Keratinocyte (primary cell): ENCODE data around the gene TCEA2. TPM values are rescaled to one million over a fixed set of nuclear protein-coding genes. Genes with fewer than 3 reads are reported as not detected.

Source experiments
- DNase-seq: peaks from one replicate; pipeline ENCODE4 v3.0.0-alpha.2; 2011; ENCODE audit warnings: low read depth, missing footprints, low spot score
- FAIRE-seq: peaks from 2 replicates; lab custom pipeline; 2011; peaks lifted over from hg19 to GRCh38; lab: Jason Lieb, UNC
- H2AFZ ChIP-seq: 2 replicates; pipeline ENCODE4 v1.6.0; 2012; ENCODE audit warnings: low read length, control low read depth, inconsistent platforms; ENCODE audit not compliant: control insufficient read depth
- H3K27ac ChIP-seq: 2 replicates; pipeline ENCODE4 v1.5.1; 2011; ENCODE audit warnings: low read length; ENCODE audit not compliant: control insufficient read depth, insufficient read depth
- H3K27me3 ChIP-seq: 3 replicates; pipeline ENCODE4 v1.6.0; 2011; ENCODE audit warnings: low read length; ENCODE audit not compliant: control insufficient read depth, insufficient read depth; ENCODE audit errors: extremely low read depth
- H3K36me3 ChIP-seq, 2 experiments: 2 replicates in 1 of 2; 3 replicates in 1 of 2; pipeline ENCODE4 v1.5.1; 2011; ENCODE audit warnings: low read length in 2 of 2, mild to moderate bottlenecking in 1 of 2; ENCODE audit not compliant: control insufficient read depth in 2 of 2, insufficient read depth in 2 of 2; ENCODE audit errors: extremely low read depth in 1 of 2
- H3K4me1 ChIP-seq: 3 replicates; pipeline ENCODE4 v1.5.1; 2011; ENCODE audit warnings: low read length; ENCODE audit not compliant: control insufficient read depth, insufficient read depth; ENCODE audit errors: extremely low read depth
- H3K4me2 ChIP-seq: 3 replicates; pipeline ENCODE4 v1.6.0; 2011; ENCODE audit warnings: low read depth, low read length; ENCODE audit not compliant: control insufficient read depth, insufficient read depth; ENCODE audit errors: extremely low read depth
- H3K4me3 ChIP-seq, 3 experiments: fragments of 200-600 bp in 1 of 3; sonication (generic) in 1 of 3; 2 replicates in 2 of 3; 3 replicates in 1 of 3; pipeline ENCODE4 v1.5.1; 2011 to 2016; ENCODE audit warnings: low read length in 3 of 3, mild to moderate bottlenecking in 3 of 3, control low read depth in 2 of 3, inconsistent platforms in 1 of 3, low read depth in 1 of 3, mixed read lengths in 1 of 3, mixed run types in 1 of 3, moderate library complexity in 1 of 3; ENCODE audit not compliant: control insufficient read depth in 2 of 3, insufficient read depth in 2 of 3; ENCODE audit errors: extremely low read depth in 1 of 3
- H3K79me2 ChIP-seq: 2 replicates; pipeline ENCODE4 v1.6.0; 2012; ENCODE audit warnings: low read length; ENCODE audit not compliant: control insufficient read depth, insufficient read depth
- H3K9ac ChIP-seq: 3 replicates; pipeline ENCODE4 v1.6.0; 2011; ENCODE audit warnings: low read length; ENCODE audit not compliant: control insufficient read depth, insufficient read depth; ENCODE audit errors: extremely low read depth
- H3K9me1 ChIP-seq: 3 replicates; pipeline ENCODE4 v1.6.0; 2011; ENCODE audit warnings: low read length; ENCODE audit not compliant: control insufficient read depth, insufficient read depth; ENCODE audit errors: extremely low read depth
- H3K9me3 ChIP-seq: 2 replicates; pipeline ENCODE4 v1.5.1; 2012; ENCODE audit warnings: low read depth, low read length; ENCODE audit not compliant: control insufficient read depth
- H4K20me1 ChIP-seq: 3 replicates; pipeline ENCODE4 v1.6.0; 2011; ENCODE audit warnings: low read length; ENCODE audit not compliant: control insufficient read depth, insufficient read depth; ENCODE audit errors: extremely low read depth
- CTCF ChIP-seq, 3 experiments: IDR thresholded peaks in 1 of 3; conservative IDR thresholded peaks in 1 of 3; optimal IDR thresholded peaks in 1 of 3; 2 replicates in 2 of 3; 3 replicates in 1 of 3; pipeline versions ENCODE3 to v1.5.1; 2011; ENCODE audit warnings: low read length in 3 of 3, mild to moderate bottlenecking in 3 of 3, moderate library complexity in 2 of 3, control low read depth in 1 of 3, inconsistent platforms in 1 of 3; ENCODE audit not compliant: insufficient read depth in 2 of 3; ENCODE audit errors: extremely low read depth in 1 of 3
- EZH2 ChIP-seq: IDR thresholded peaks from one replicate; pipeline ENCODE4 v1.6.1; 2012; ENCODE audit warnings: inconsistent platforms, mild to moderate bottlenecking, low read length, moderate library complexity
- dilution Hi-C: fragments of 300-500 bp; cut with MboI; formaldehyde crosslinking; loops from one replicate; pipeline ENCODE4 v1.7.0; 2020; ENCODE audit warnings: low sequenced_read_pairs; ENCODE audit not compliant: extremely low pct_ligation_motif_present
- polyA plus RNA-seq, 5 experiments: library from polyadenylated mRNA; depleted of rRNA in 3 of 5; stranded (reverse) in 3 of 5; stranded (forward) in 1 of 5; unstranded in 1 of 5; fragments of >200 nt; gene quantifications; 1 replicate in 1 of 5; 2 replicates in 3 of 5; 3 replicates in 1 of 5; pipeline versions ENCODE4 v1.2.1 to v1.2.3, GENCODE V29; 2011 to 2012; ENCODE audit warnings: missing spikeins in 2 of 5, low read depth in 1 of 5, low replicate concordance in 1 of 5
- small RNA-seq, 3 experiments: library from RNA; depleted of rRNA; stranded (forward); fragments of <200 nt; gene quantifications; one replicate each; pipeline ENCODE3, GENCODE V24; 2012; ENCODE audit warnings: low read depth in 3 of 3, low replicate concordance in 1 of 3; ENCODE audit not compliant: insufficient read length in 3 of 3

TCEA2 gene
- polyA plus RNA-seq, 1 donor (not counting 4 experiments of a cell fraction or from before 2014, with no cell fraction given): 9.1 TPM

GRCh38 chr20:64121586-64121985 lies 58.6 kb downstream of the TCEA2 start:
- Histone ChIP-seq H3K9ac (no peak overlapping the region), H3K27ac (no peak overlapping the region), H2AFZ (no peak overlapping the region), H3K27me3 (peaks cover 11% of the 10 kb centered on the region), H3K9me3 (no peaks in the 10 kb centered on the region), H3K79me2 (no peaks in the 10 kb centered on the region), H3K4me3 (no peak overlapping the region), H3K4me1 (no peaks in the 10 kb centered on the region), H4K20me1 (no peaks in the 10 kb centered on the region), H3K9me1 (no peaks in the 10 kb centered on the region), H3K4me2 (no peak overlapping the region), H3K36me3 (no peaks in the 10 kb centered on the region)
- no peak for FAIRE-seq
- dilution Hi-C loops: no loop called here
- no peak for DNase-seq
- TF ChIP-seq EZH2: no peak
- TF ChIP-seq CTCF (optimal IDR thresholded peaks at IDR 0.05 in 1 of 3, IDR thresholded peaks at IDR 0.05 in 1 of 3, conservative IDR thresholded peaks at IDR 0.05 in 1 of 3; ENCODE audit: extremely low read depth in 1 of 3, insufficient read depth in 2 of 3, low read length in 3 of 3): no peak

Small RNA genes lying within 50 kb of the gene (small RNA-seq; reads per million reads assigned to genes)
- gene AL355803.1: 0 reads per million in 3 experiments
- 0 to 1.0 (median 0) reads per million in 3 experiments for gene MIR6813

Other genes starting within 250 kb of the TCEA2 start
- gene ZBTB46, start 231.9 kb upstream of the TCEA2 start, polyA plus RNA-seq: 0.12 to 0.18 TPM (median 0.13 TPM) in 3 replicates
- not detected in 3 replicates for gene ABHD16B, start 201.7 kb upstream of the TCEA2 start, polyA plus RNA-seq
- gene TPD52L2, start 197.9 kb upstream of the TCEA2 start, polyA plus RNA-seq: 177 to 208 TPM (median 200 TPM) in 3 replicates
- 43.7 to 62.0 TPM (median 59.0 TPM) in 3 replicates for gene DNAJC5, start 168.1 kb upstream of the TCEA2 start, polyA plus RNA-seq
- gene UCKL1, start 106.8 kb upstream of the TCEA2 start, polyA plus RNA-seq: 24.1 to 42.2 TPM (median 28.7 TPM) in 3 replicates
- 2.4 to 4.4 TPM (median 3.8 TPM) in 3 replicates for gene ZNF512B, start 93.3 kb upstream of the TCEA2 start, polyA plus RNA-seq
- 0.45 to 0.93 TPM (median 0.75 TPM) in 3 replicates for gene SAMD10, start 83.6 kb upstream of the TCEA2 start, polyA plus RNA-seq
- 24.5 to 32.8 TPM (median 30.5 TPM) in 3 replicates for gene PRPF6, start 82.1 kb upstream of the TCEA2 start, polyA plus RNA-seq
- 0.06 to 0.08 TPM (median 0.06 TPM) in 3 replicates for gene C20orf204, start 27.0 kb upstream of the TCEA2 start, polyA plus RNA-seq
- not detected in 3 replicates for gene SOX18, start 13.6 kb upstream of the TCEA2 start, polyA plus RNA-seq
- gene RGS19, start 16.3 kb downstream of the TCEA2 start, polyA plus RNA-seq: 11.6 to 17.4 TPM (median 11.8 TPM) in 3 replicates
- gene OPRL1, start 16.9 kb downstream of the TCEA2 start, polyA plus RNA-seq: 0.25 to 0.54 TPM (median 0.32 TPM) in 3 replicates
- not detected in 3 replicates for gene LKAAEAR1, start 21.2 kb downstream of the TCEA2 start, polyA plus RNA-seq
- gene NPBWR2, start 44.4 kb downstream of the TCEA2 start, polyA plus RNA-seq: not detected in 3 replicates
- not detected in 3 replicates for gene MYT1, start 101.3 kb downstream of the TCEA2 start, polyA plus RNA-seq
- 24.5 to 25.8 TPM (median 25.6 TPM) in 3 replicates for gene PCMTD2, start 192.6 kb downstream of the TCEA2 start, polyA plus RNA-seq